Activated gamma-delta T cell treated with Interleukin-2 at 50 U/mL for 16 hours (primary cell): ENCODE measurements around the gene ACADVL.
A peak's percentile ranks its signal among the peaks of the same experiment; 100 is the strongest.

Source experiments
- DNase-seq: peaks from one replicate; pipeline ENCODE4 v3.0.0-alpha.2; 2020

ACADVL gene

GRCh38 chr17:7252176-7253043 lies 32.7 kb downstream of the ACADVL start, which contains the start of gene ELP5:
ELP5 (plus strand) TSS chr17:7252215; CDS start chr17:7252551, 336 bp downstream.
- DNase-seq, result peak; percentile 84

GRCh38 chr17:7253082-7253481 lies 33.3 kb downstream of the ACADVL start:
- no peak for DNase-seq

- DNase-seq, result no peak
Observed at GRCh38 chr17:7254511-7254910, 34.8 kb downstream of the ACADVL start.

GRCh38 chr17:7256766-7257456 lies 37.2 kb downstream of the ACADVL start:
- no peak for DNase-seq

GRCh38 chr17:7258731-7259554 lies 39.2 kb downstream of the ACADVL start:
- no peak for DNase-seq

- no peak for DNase-seq
Observed at GRCh38 chr17:7259555-7259889, 39.8 kb downstream of the ACADVL start.

- no peak for DNase-seq
Observed at GRCh38 chr17:7260151-7260550, 40.4 kb downstream of the ACADVL start.

GRCh38 chr17:7260651-7261378 lies 41.1 kb downstream of the ACADVL start:
- DNase-seq, result peak; percentile 42

- DNase-seq, result peak; percentile 47
Observed at GRCh38 chr17:7261379-7262191, 41.8 kb downstream of the ACADVL start.

- DNase-seq, result no peak
Observed at GRCh38 chr17:7262192-7262934, 42.6 kb downstream of the ACADVL start, which contains the start of gene CLDN7. CLDN7 (minus strand) TSS chr17:7262478; CDS start chr17:7262043, 435 bp downstream.

GRCh38 chr17:7262935-7263800 lies 43.4 kb downstream of the ACADVL start:
- DNase-seq, result no peak

GRCh38 chr17:7263801-7264078 lies 44.0 kb downstream of the ACADVL start:
- no peak for DNase-seq

GRCh38 chr17:7266784-7267183 lies 47.0 kb downstream of the ACADVL start:
- no peak for DNase-seq
